ENCODE results near the gene KDELR1.

- TF ChIP-seq POLR2A (IDR thresholded peaks at IDR 0.05), result no peak
- no peak for TF ChIP-seq CTCF (IDR thresholded peaks at IDR 0.05)
Measured at GRCh38 chr19:48403606-48404005, 12.3 kb upstream of the KDELR1 start.
